Measurements from ENCODE around the gene KLHL14.

DNA sequence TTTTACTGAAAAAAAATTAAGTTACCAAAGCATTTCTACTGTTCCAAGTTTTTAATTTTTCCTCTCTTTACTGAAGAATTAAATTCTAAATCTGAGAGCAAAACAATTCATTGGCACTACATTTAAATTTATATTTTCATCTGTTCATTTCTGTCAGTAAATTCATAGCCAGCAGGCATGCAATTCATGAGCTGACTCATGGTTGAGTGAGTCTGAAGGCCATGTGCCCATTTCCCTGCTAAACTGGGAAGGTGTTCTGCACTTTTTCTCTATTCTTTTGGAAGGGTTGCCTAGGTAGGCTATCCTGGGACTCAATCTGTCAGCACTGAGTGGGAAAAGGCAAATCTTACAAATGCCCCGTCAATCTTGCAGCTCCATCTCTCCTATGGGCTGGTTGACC is 88.7 kb downstream of the KLHL14 start:
- no peak for TF ChIP-seq POLR2A (IDR thresholded peaks at IDR 0.05; ENCODE audit: low read length)
- no peak for TF ChIP-seq GATA1 (IDR thresholded peaks at IDR 0.05; ENCODE audit: low read depth, low read length)
